NCI-H345 (cell line): Measurements from ENCODE around the gene NPIPA7.
"Not testable (repeated sequence)": the region's sequence is repeated elsewhere in the genome, so short reads cannot be mapped to it uniquely, and the experiment has no call there.

Experiments used
- DNase-seq: peaks from one replicate; lab custom pipeline; 2025; lab: John Stamatoyannopoulos, UW

The NPIPA7 gene

GRCh38 chr16:16417914-16418544 is 39.1 kb downstream of the NPIPA7 start:
- DNase-seq = not testable (repeated sequence)

GRCh38 chr16:16420515-16420914 is 41.6 kb downstream of the NPIPA7 start:
- not testable (repeated sequence) for DNase-seq

- DNase-seq = not testable (repeated sequence)
Observed at GRCh38 chr16:16425146-16425545, 46.2 kb downstream of the NPIPA7 start.

- DNase-seq = not testable (repeated sequence)
Observed at GRCh38 chr16:16431135-16431534, 52.2 kb downstream of the NPIPA7 start.

DNA sequence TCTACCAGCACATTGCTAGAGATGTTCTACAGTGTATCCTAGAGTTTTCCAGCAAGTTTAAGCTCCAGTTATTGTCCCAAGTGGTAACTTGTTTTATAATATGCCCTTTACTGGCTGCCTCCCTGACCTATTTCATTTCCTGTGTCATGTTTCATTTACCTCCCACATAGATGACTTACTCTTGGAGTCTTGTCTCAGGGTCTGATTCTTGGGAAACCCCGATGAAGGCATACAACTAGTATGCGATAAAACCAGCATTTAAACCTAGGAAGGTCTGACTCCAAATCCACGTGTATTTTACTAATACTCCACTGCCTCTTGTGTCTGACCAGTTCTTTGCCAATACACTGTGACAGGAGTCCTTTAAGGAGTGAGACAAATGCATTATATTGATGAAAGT is 55.8 kb downstream of the NPIPA7 start:
- DNase-seq = not testable (repeated sequence)

DNA sequence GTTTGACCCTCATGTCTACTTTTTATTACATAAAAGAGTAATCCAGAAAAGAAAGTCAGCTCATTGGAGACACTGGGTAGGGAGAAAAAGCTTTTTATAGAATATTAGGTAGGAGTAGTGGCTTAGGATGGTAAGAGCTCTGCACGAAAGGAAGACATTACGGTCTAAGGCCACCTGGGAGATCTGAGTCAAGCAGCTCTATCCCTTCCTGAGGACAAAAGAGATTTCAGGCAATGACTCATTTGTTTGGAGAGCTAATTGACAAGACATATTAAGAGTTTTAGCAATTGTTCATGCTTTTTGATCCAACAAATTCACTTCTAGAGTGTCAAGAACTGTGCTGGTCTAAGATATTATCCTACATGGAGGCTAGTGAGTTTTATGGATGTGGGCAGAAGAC is 62.5 kb downstream of the NPIPA7 start:
- DNase-seq = not testable (repeated sequence)
